HL-60 (cell line): ENCODE measurements around the gene MTR.

ENCODE experiments used
- DNase-seq, 2 experiments: peaks; one replicate each; pipeline ENCODE4 v3.0.0-alpha.2; 2010 to 2020; ENCODE audit warnings: low read depth in 1 of 2, low spot score in 1 of 2
- H3K27ac ChIP-seq: fragments of 250-450 bp; sonication (Bioruptor Pico); replicated peaks from 2 replicates; pipeline ENCODE4 v1.5.1; 2020; ENCODE audit warnings: mild to moderate bottlenecking, moderate library complexity
- H3K27me3 ChIP-seq: fragments of 250-450 bp; sonication (Bioruptor Pico); 2 replicates; pipeline ENCODE4 v1.5.1; 2021; ENCODE audit warnings: mild to moderate bottlenecking, moderate library complexity; ENCODE audit not compliant: insufficient read depth, poor library complexity, severe bottlenecking
- H3K4me3 ChIP-seq: replicated peaks from 2 replicates; pipeline ENCODE4 v1.5.1; 2011; ENCODE audit warnings: mild to moderate bottlenecking, control low read depth, low read length; ENCODE audit not compliant: insufficient read depth
- CTCF ChIP-seq: IDR thresholded peaks from one replicate; pipeline ENCODE4 v1.5.1; 2011; ENCODE audit warnings: low read length, control low read depth, inconsistent platforms; ENCODE audit not compliant: insufficient read depth
- GABPA ChIP-seq: IDR thresholded peaks from 2 replicates; pipeline ENCODE4 v1.6.1; 2012; ENCODE audit warnings: low read depth
- POLR2AphosphoS5 ChIP-seq: IDR thresholded peaks from 2 replicates; pipeline ENCODE4 v1.6.1; 2012; ENCODE audit warnings: low read depth
- REST ChIP-seq: IDR thresholded peaks from 2 replicates; pipeline ENCODE4 v1.6.1; 2012; ENCODE audit warnings: low read depth; ENCODE audit not compliant: insufficient replicate concordance
- SPI1 ChIP-seq: IDR thresholded peaks from 2 replicates; pipeline ENCODE4 v1.6.1; 2012; ENCODE audit warnings: low read depth, mild to moderate bottlenecking, borderline replicate concordance

Gene MTR

GRCh38 chr1:236887081-236887480, 92.0 kb downstream of the MTR start:
- no peak overlapping the region for H3K27ac ChIP-seq
- H3K4me3 ChIP-seq = no peak overlapping the region
- H3K27me3 ChIP-seq = no peaks in the 10 kb centered on the region
- TF ChIP-seq GABPA (no peak), POLR2AphosphoS5 (no peak), CTCF (no peak), REST (no peak), SPI1 (no peak)
- no peak for DNase-seq

GRCh38 chr1:236888126-236888525, 93.0 kb downstream of the MTR start:
- DNase-seq = no peak
- no peak for TF ChIP-seq POLR2AphosphoS5
- no peak for TF ChIP-seq CTCF
- TF ChIP-seq SPI1 = no peak
- TF ChIP-seq REST = no peak
- TF ChIP-seq GABPA = no peak
- H3K27me3 ChIP-seq = no peaks in the 10 kb centered on the region

GRCh38 chr1:236888903-236889302, 93.8 kb downstream of the MTR start:
- H3K27ac ChIP-seq = no peak overlapping the region
- no peaks in the 10 kb centered on the region for H3K27me3 ChIP-seq
- DNase-seq = no peak
- no peak overlapping the region for H3K4me3 ChIP-seq
- TF ChIP-seq REST (no peak), CTCF (no peak), GABPA (no peak), SPI1 (no peak), POLR2AphosphoS5 (no peak)

More at GRCh38 chr1:236888126-236888525, 93.0 kb downstream of the MTR start:
- no peak overlapping the region for H3K4me3 ChIP-seq
- H3K27ac ChIP-seq = no peak overlapping the region
